ENCODE measurements around the gene PEX10.
"Not testable (repeated sequence)": the region's sequence is repeated elsewhere in the genome, so short reads cannot be mapped to it uniquely, and the experiment has no call there.

PEX10 gene

GRCh38 chr1:2443277-2444137 is 31.1 kb upstream of the PEX10 start:
- peak; percentile 12 for DNase-seq (ENCODE audit: low spot score)

- no peak for DNase-seq (ENCODE audit: low spot score)
Observed at GRCh38 chr1:2442661-2443060, 30.3 kb upstream of the PEX10 start.

DNA sequence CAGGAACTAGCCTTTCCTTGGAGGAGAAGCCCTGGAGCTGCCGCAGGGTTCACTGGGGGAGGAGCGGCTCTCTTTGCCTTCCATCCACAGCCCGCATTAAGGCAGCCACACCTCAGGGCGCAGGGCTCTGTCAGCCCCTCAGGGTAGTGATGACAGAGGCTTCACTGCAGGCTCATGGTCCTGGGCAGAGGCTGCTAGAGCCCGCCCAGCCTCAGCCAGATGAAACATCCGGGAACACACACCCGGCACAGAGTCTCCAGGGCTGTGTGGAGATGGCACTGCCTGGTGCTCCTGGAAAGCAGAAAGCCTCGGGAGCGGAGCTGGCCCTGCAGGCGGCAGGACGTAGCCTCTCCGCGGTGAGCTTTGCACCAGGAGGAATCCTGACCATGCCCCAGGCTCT is 29.4 kb upstream of the PEX10 start:
- no peak for DNase-seq (ENCODE audit: low spot score)

- not testable (repeated sequence) for DNase-seq (ENCODE audit: low spot score)
Observed at GRCh38 chr1:2440346-2440745, 28.0 kb upstream of the PEX10 start.

DNA sequence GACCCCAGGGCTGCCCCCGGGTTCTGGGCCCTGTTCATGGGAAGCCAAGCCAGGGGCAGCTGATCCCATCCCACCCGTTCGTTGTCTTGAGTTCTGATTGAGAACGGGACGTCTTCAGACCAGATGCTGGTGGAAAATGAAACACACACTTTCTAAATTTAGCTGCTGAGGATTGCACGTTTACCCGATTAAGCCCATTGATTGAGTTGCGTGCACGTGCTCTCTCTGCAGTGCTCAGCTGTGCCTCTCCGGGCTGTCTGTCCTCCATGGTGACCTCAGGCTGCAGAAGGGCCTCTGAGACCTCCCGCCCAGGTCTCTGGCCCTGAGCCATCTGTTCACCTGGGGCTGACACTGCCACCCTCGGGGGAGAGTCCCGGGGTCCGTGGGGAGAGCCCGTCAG is 27.0 kb upstream of the PEX10 start:
- no peak for DNase-seq (ENCODE audit: low spot score)

DNA sequence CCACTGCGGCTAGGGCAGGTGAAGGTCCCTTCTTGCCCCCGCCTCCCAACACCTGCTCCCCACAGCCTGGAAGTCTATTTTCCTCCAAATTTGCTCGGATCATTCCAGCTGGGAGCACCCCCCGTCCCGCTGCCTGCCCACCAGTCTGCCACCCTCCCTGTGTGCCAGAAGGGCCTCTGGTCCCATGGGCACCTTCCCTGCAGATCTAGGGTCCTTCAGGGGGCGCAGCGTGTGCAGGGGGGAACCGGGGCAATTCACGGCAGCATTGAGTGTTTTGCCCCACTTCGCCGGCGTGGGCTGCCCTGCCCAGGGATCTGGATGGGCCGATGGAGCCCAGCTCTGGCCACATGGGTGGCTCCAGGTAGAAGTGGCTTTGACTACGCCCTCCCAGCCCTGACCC is 26.3 kb upstream of the PEX10 start:
- no peak for DNase-seq (ENCODE audit: low spot score)

DNA sequence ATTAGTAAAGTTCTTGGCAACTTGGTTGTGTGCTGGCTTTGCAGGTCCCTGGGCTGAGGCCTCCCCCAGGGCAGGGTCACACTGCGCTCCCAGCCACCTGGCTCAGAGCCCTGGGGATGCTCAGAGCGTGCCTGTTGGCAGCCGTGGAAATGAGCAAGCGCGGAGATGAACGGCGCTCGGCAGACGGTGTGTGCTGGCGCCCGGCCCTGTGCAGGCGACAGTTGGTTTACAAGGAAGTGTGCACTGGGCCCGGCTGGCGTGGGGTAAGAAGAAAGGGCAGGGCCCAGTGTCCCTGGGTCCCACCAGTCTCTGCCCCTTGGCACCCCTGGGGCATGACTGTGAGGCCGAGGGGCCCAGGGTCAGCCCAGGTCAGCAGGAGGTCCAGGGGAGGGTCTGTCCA is 25.7 kb upstream of the PEX10 start:
- no peak for DNase-seq (ENCODE audit: low spot score)

DNA sequence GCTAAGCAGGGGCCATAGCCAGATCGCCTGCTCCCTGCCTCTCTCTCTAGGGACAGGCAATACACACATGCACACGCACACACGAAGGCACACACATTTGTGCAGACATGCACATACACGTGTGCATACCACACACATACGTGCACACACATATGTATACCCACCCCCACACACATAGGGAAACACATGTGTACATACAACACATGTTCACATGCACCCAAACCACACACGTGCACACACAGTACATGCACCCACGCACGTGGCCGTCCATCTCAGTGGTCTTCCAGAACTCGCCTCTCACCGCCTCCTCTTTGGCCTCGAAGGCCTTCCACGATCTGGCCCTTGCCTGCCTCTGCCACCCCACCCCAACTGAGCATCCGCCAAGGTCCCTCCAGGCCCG is 25.3 kb upstream of the PEX10 start:
- no peak for DNase-seq (ENCODE audit: low spot score)

DNA sequence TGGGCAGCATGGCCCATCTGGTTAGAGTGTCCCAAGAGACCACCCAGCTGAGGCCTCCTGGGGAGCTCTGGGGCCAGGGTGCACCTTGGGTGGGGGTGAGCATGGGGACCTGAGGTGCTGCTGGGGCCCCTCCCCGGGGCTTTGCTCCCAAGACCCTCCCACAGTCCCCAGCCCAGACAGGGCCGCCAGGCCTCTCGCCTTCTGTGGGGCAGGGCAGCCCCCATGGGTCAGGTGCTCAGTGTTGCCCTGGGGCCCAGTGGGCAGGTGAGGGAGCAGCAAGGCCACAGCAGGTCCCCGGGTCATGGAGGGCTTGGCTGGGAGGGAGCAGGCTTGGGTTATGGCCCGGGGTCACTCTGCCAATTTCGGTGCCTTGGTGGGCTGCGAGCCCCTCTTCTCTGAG is 24.5 kb upstream of the PEX10 start:
- DNase-seq (ENCODE audit: low spot score): no peak

DNA sequence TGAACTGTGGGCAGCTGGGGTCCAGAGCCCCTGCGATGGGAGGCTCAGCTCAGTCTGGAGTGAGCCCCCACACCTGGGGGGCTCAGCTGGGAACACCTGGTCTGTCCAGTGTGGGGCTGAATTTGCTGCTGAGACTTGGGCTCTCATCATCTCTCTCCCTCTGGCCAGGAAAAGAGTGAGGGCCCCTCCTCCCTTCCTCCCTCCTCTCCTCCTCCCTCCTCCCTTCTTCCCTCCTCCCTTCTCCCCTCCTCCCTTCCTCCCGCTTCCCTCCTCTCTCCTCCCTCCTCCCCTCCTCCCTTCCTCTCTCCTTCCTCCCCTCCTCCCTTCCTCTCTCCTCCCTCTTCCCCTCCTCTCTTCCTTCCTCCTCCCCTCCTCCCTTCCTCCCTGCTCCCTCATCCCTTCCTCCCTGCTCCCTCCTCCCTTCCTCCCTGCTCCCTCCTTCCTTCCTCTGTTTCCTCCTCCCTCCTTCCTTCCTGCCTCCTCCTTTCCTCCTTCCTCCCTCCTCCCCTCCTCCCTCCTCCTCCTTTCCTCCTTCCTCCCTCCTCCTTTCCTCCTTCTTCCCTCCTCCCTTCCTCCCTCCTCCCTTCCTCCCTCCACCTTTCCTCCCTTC is 23.5 kb upstream of the PEX10 start:
- DNase-seq (ENCODE audit: low spot score): no peak

DNA sequence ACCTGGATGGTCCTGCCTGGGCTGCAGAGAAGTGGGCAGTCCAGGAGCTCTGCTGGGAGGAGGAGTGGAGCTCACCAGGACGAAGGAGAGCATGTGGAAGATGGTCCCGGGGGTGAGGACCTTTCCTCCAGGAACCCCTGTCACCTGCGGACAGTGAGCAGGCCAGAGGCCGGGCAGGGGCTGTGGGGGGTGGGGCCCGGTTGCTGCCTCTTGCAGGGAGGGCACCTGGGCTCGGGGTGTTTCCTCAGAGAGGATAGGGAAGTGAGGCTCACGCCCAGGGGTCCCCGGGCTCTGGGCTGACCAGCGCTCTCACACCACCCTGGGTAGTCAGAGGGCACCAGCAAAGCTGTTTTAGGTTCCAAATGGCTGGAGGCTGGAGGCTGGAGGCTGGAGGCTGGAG is 22.7 kb upstream of the PEX10 start:
- DNase-seq (ENCODE audit: low spot score): no peak

DNA sequence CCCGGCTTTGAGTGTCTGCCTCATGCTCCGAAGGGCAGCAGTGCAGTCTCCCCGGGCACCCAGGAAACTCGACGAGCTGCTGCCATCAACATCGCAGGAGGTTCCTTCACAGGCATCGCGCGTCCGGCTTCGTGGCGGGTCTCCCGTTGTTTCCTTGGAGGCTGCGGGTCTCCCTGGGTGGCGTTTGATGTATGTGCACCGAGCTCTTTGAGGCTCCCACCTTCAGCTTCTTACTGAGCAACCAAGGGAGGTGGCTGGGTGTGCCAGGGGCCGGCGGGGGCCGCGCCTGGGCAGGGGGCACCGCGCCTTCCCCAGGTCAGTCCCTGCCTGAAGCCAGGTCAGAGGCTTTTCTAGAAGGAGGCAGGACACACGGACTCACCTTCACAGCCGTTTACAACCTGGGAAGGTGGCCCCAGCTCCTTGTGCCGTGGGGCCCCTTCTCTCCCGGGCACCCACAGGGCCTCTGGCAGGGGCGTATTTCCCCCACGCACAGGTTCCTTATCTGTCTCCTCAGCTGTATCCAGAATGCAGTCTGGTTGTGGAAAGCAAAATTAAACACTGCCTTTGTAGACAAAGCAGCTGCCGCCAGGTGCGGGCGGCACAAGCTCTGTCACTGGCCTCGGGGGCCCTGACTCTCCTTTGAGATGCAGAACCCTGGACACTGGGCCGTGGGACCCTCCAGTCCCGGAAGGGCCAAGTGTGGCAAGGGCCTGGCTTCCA is 21.7 kb upstream of the PEX10 start:
- DNase-seq (ENCODE audit: low spot score): no peak

DNA sequence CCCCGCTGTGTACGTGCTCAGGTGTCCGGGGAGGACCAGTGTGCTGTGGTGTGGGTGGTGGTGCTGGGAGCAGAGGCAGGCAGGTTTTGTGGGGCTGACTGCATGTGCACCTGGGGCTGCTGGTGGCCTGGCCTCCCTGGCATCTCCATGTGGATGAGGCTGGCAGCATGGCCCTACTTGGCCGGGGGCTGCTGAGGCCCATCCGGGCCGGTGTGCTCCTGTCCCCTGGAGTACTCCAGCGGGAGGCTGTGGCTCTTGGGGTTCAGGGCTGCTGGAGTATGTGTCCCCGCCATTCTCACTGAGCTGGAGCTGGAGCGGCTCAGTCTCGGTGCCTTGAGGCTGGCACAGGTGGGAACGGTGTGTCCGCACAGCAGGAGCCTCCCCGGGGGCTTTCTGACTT is 20.8 kb upstream of the PEX10 start:
- DNase-seq (ENCODE audit: low spot score): no peak

DNA sequence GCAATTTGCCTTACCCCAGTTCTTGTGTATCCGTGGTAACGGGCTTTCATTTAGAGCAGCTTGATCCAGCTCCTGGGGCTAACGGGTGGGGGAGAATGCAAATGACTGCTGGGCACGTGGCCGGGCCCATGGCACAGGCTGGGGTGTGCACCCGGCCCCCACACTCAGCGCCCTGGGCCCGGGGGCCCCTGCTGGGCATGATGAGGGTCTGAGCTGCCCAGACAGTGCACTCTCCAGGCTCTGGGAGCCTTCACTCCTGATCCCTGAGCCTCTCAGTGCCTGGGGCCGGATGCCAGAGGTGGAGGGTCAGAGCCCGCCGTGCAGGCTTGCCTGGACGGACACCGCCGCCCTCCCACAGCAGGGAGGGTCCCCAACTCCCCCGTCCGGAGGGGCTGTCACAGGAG is 20.1 kb upstream of the PEX10 start:
- DNase-seq (ENCODE audit: low spot score): no peak

DNA sequence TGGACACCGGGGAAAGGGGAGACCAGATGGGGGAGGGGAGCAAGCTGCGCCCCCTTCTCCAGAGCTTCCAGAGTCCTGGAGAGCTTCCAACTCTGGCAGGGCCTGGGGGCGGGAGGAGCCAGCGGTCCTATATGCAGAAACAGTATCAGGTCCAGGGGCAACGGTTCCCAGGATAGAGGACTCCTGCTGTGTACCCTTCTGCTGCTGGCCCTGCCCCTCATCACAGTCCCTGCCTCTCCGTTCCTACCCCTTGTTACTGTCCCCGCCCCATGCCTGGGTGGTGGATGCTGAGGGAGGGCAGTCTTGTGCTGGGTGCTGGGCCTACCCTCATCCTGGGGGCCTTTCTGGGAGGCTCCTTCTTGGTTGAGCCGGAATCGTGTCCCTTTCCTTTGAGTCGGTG is 19.2 kb upstream of the PEX10 start:
- no peak for DNase-seq (ENCODE audit: low spot score)

- no peak for DNase-seq (ENCODE audit: low spot score)
Observed at GRCh38 chr1:2431103-2431502, 18.7 kb upstream of the PEX10 start.

DNA sequence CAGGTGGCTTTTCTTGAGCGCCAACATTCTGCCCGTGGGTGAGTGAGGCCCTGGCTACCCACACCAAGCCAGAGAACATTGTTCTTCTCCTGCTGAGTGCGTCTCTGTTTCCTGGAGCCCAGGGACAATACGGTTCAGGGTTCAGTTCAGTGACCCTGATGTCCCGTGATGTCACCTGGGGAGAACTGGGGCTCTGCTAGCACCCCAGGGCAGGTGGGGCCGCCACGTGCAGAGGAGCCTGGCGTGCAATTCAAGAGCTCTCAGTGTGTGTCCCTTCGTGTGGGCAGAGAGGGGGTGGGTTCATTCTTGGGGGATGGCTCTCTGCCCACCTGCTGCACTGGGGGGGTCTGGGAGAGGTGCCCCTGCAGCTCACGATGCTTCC is 18.2 kb upstream of the PEX10 start:
- DNase-seq (ENCODE audit: low spot score): no peak

DNA sequence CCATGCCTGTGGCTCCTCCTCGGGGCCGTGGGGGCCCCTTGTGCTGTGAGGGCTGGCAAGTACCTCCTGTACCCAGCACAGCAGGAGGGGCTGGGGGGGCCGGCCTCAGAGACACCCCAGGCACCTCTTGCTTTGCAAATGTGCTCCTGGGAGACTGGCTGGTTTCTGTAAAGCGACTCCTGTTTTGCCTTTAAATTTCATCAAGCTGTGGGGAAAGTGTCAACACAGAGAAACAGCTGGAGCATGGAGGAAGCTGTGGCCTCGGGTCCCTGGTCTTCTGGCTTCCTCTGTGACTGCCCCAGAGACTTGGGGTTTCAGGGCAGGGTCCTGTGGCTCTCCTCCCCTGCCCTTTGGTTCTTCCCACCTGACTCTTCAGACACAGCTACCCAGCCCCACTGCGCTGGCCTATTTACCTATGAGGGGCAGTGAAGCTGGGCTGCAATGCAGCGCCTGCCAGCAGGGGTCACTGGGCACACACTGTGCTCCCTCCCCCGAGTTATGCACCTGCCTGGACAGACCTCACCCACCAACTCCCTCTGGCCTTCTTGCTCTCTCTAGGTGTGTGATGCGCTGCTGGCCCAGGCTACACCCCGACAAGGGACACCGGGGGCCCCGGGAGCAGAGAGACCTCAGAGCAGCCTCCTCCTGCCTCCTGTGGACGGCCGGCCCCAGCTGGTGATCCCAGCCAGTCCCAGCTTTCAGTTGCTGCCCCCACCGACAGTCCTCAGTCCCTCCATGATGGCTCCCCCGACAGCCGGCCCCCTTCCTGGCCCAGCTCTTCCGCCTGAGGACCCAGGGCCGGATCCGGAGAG is 17.6 kb upstream of the PEX10 start:
- no peak for DNase-seq (ENCODE audit: low spot score)

DNA sequence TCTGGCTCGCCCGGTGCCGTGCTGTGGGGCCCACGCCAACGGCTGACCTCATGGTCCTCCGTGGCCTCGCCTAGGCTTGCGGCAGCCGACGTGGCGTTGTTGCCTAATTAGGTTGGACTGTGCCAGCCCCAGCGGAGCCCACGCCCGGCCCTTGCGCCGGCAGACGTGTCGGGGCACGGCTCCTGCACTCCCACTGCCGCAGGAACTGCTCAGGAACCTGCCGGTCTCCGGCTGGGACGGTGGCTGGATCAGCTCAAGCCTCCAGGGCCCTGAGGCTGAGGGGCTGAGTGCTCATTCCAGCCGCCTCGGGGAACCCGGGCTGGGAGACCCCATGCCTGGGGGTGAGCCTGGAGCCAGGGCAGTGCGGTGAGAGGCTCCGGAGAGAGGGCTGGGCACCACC is 16.1 kb upstream of the PEX10 start:
- no peak for DNase-seq (ENCODE audit: low spot score)

DNA sequence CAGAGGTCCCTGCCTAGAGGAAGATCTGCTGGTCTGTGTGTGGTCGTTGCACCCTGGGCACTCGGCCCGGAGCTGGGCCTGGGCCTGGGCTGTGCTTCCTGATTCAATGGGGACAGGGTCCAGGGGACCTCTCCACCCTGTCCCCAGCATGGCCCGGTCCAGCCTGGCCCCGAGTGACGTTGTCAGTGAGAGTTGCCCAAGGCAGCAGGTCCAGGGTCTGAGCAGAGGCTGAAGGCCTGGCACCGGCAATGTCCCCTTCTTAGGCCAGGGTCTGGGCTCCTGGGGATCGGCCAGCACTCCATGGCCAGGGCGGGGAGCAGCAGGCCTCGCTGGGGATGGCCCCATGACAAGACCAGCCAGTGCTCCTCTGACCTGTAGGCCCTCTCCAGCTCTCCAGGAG is 15.6 kb upstream of the PEX10 start:
- no peak for DNase-seq (ENCODE audit: low spot score)

GRCh38 chr1:2427051-2427450 is 14.7 kb upstream of the PEX10 start:
- no peak for DNase-seq (ENCODE audit: low spot score)

DNA sequence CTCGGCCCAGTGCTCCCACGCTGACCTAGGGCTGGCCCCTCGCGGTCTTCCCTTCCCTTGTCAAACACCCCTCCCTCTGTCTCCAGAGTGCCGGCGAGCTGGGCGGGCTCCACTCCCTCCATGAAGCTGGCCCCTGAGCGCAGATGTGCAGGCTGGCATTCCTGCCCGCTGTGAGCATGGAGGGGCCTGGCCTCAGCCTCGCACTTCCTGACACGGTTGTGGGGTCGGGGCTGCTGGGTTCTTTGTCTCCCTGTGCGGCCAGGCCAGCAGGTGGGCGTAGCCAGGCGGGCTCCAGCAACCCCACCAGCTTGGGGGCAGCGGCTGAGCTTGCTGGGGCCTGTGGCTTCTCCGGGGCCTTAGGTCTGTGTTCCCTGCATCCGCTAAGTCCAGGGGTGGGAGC is 14.2 kb upstream of the PEX10 start:
- DNase-seq (ENCODE audit: low spot score): no peak
